HG03064 (cell line): Measurements from ENCODE around the gene TF.

Source experiments
- ATAC-seq: cut with Tn5 transposase; IDR thresholded peaks from one replicate; pipeline ENCODE4 v1.9.1; 2021; ENCODE audit warnings: low read depth; ENCODE audit not compliant: unreplicated experiment

TF gene

GRCh38 chr3:133746712-133747066, 496 bp downstream of the TF start:
- no peak for ATAC-seq

- ATAC-seq: no peak
These were observed 1.2 kb downstream of the TF start for GRCh38 chr3:133747373-133747772.

GRCh38 chr3:133747907-133748639, 1.9 kb downstream of the TF start:
- ATAC-seq: no peak

- no peak for ATAC-seq
These were observed 3.5 kb downstream of the TF start for GRCh38 chr3:133749427-133750258.

GRCh38 chr3:133750259-133750656, 4.1 kb downstream of the TF start:
- ATAC-seq: no peak

GRCh38 chr3:133753107-133753778, 7.0 kb downstream of the TF start:
- ATAC-seq: no peak

- ATAC-seq: no peak
These were observed 7.6 kb downstream of the TF start for GRCh38 chr3:133753779-133754164.

- no peak for ATAC-seq
These were observed 8.3 kb downstream of the TF start for GRCh38 chr3:133754455-133754854.

- no peak for ATAC-seq
These were observed 9.0 kb downstream of the TF start for GRCh38 chr3:133754973-133755828.

- no peak for ATAC-seq
These were observed 10.8 kb downstream of the TF start for GRCh38 chr3:133756716-133757694.

GRCh38 chr3:133757701-133758567, 11.7 kb downstream of the TF start:
- no peak for ATAC-seq

GRCh38 chr3:133758568-133758928, 12.4 kb downstream of the TF start:
- no peak for ATAC-seq

- ATAC-seq: no peak
These were observed 13.0 kb downstream of the TF start for GRCh38 chr3:133758964-133759739.

GRCh38 chr3:133759740-133760305, 13.6 kb downstream of the TF start:
- ATAC-seq: no peak

GRCh38 chr3:133760916-133761315, 14.7 kb downstream of the TF start:
- ATAC-seq: no peak

- no peak for ATAC-seq
These were observed 15.7 kb downstream of the TF start for GRCh38 chr3:133761605-133762484.

- no peak for ATAC-seq
These were observed 16.3 kb downstream of the TF start for GRCh38 chr3:133762539-133762938.
